A549 (cell line): ENCODE results near the gene SMARCAL1. TPM values are rescaled to one million over a fixed set of nuclear protein-coding genes. Genes with fewer than 3 reads are reported as not detected.

Experiments
- ATAC-seq, 2 experiments: fragments of 200-7000 bp in 1 of 2; fragments of >200 bp in 1 of 2; cut with Nextera tagmentation in 1 of 2; cut with Tn5 transposase in 1 of 2; 3 replicates each; pipeline versions ENCODE4 v1.8.0 to v1.9.1; 2018 to 2020; ENCODE audit warnings: mild to moderate bottlenecking in 1 of 2, moderate library complexity in 1 of 2
- CTCF ChIA-PET: fragments of 300-600 bp; sonication (Branson Sonifier 250); formaldehyde crosslinking; extraction: SDS; loops from one replicate; lab custom pipeline; 2021; ENCODE audit warnings: antibody characterized with exemption, inconsistent platforms; lab: Yijun Ruan, JAX
- POLR2A ChIA-PET: fragments of 350-600 bp; formaldehyde crosslinking; extraction: SDS; loops from one replicate; lab custom pipeline; 2021; ENCODE audit warnings: antibody characterized with exemption, inconsistent platforms; lab: Yijun Ruan, JAX
- DNase-seq, 2 experiments: peaks; one replicate each; pipeline versions ENCODE4 v3.0.0 to v3.0.0-alpha.2; 2011 to 2016; ENCODE audit warnings: low read depth in 1 of 2, low spot score in 1 of 2
- FAIRE-seq: peaks from 2 replicates; lab custom pipeline; 2011; peaks lifted over from hg19 to GRCh38; lab: Jason Lieb, UNC
- H3K27ac ChIP-seq, 2 experiments: fragments of >200 bp; sonication (Bioruptor Twin); formaldehyde crosslinking; 3 replicates each; pipeline ENCODE4 v1.5.1; 2016 to 2017
- H3K4me1 ChIP-seq: fragments of >200 bp; sonication (Bioruptor Twin); formaldehyde crosslinking; 3 replicates; pipeline ENCODE4 v1.6.1; 2016
- H3K4me2 ChIP-seq: fragments of >200 bp; sonication (Bioruptor Twin); formaldehyde crosslinking; 3 replicates; pipeline ENCODE4 v1.6.1; 2016
- H3K4me3 ChIP-seq: fragments of >200 bp; sonication (Bioruptor Twin); formaldehyde crosslinking; 3 replicates; pipeline ENCODE4 v1.5.1; 2016
- H3K9me3 ChIP-seq: fragments of >200 bp; sonication (Bioruptor Twin); formaldehyde crosslinking; 3 replicates; pipeline ENCODE4 v1.6.1; 2016
- CBX2 ChIP-seq: fragments of 200-600 bp; sonication (generic); IDR thresholded peaks from 2 replicates; pipeline ENCODE4 v1.6.1; 2016; ENCODE audit warnings: low read depth, mild to moderate bottlenecking, borderline replicate concordance
- CBX8 ChIP-seq: fragments of 200-600 bp; sonication (generic); IDR thresholded peaks from 2 replicates; pipeline ENCODE4 v1.6.1; 2016
- CEBPB ChIP-seq, 2 experiments: fragments of >200 bp in 1 of 2; sonication (Bioruptor Twin) in 1 of 2; formaldehyde crosslinking in 1 of 2; IDR thresholded peaks; 2 replicates each; pipeline ENCODE4 v1.6.1; 2012 to 2016
- CHD4 ChIP-seq: fragments of 200-600 bp; sonication (generic); IDR thresholded peaks from 2 replicates; pipeline ENCODE4 v1.6.1; 2016; ENCODE audit warnings: antibody characterized with exemption, mild to moderate bottlenecking, borderline replicate concordance
- EHMT2 ChIP-seq: fragments of 200-600 bp; sonication (generic); IDR thresholded peaks from 2 replicates; pipeline ENCODE4 v1.6.1; 2016; ENCODE audit warnings: antibody characterized with exemption, low read depth, mild to moderate bottlenecking, moderate library complexity
- ESRRA ChIP-seq: fragments of 150-350 bp; IDR thresholded peaks from 2 replicates; pipeline ENCODE4 v1.6.1; 2014; ENCODE audit warnings: mild to moderate bottlenecking, low read length, borderline replicate concordance
- HDAC2 ChIP-seq: fragments of 200-600 bp; sonication (generic); IDR thresholded peaks from 2 replicates; pipeline ENCODE4 v1.6.1; 2016
- HOXB5 ChIP-seq: fragments of 250-450 bp; sonication (Bioruptor Pico); IDR thresholded peaks from 2 replicates; pipeline ENCODE4 v1.5.0; 2020; ENCODE audit warnings: mild to moderate bottlenecking, moderate library complexity
- JUN ChIP-seq, 2 experiments: fragments of >200 bp; sonication (Bioruptor Twin); formaldehyde crosslinking; IDR thresholded peaks; 2 replicates in 1 of 2; 3 replicates in 1 of 2; pipeline ENCODE4 v1.6.1; 2016 to 2017
- JUNB ChIP-seq: fragments of >200 bp; sonication (Bioruptor Twin); formaldehyde crosslinking; IDR thresholded peaks from 2 replicates; pipeline ENCODE4 v1.6.1; 2016
- MAFK ChIP-seq: fragments of 450-650 bp; IDR thresholded peaks from 2 replicates; pipeline ENCODE4 v1.6.1; 2014; ENCODE audit not compliant: partially characterized antibody
- MAZ ChIP-seq: fragments of 150-350 bp; IDR thresholded peaks from 2 replicates; pipeline ENCODE4 v1.6.1; 2014; ENCODE audit warnings: antibody characterized with exemption, low read depth, low read length, borderline replicate concordance
- NFE2L2 ChIP-seq: fragments of 150-350 bp; conservative IDR thresholded peaks from 2 replicates; pipeline ENCODE4 v1.6.1; 2014; ENCODE audit warnings: low read length
- NPAS2 ChIP-seq: fragments of 250-450 bp; sonication (Bioruptor Pico); IDR thresholded peaks from 2 replicates; pipeline ENCODE4 v1.8.0; 2022; ENCODE audit warnings: mild to moderate bottlenecking, moderate library complexity, borderline replicate concordance
- NR3C1 ChIP-seq: fragments of >200 bp; sonication (Bioruptor Twin); formaldehyde crosslinking; IDR thresholded peaks from 3 replicates; pipeline ENCODE4 v1.6.1; 2017
- POLR2AphosphoS2 ChIP-seq: conservative IDR thresholded peaks from 2 replicates; pipeline ENCODE4 v1.6.1; 2012; ENCODE audit warnings: low read length, improper control_type of control experiment, inconsistent platforms
- RAD21 ChIP-seq, 2 experiments: fragments of >200 bp in 1 of 2; sonication (Bioruptor Twin) in 1 of 2; formaldehyde crosslinking in 1 of 2; IDR thresholded peaks in 1 of 2; conservative IDR thresholded peaks in 1 of 2; 2 replicates in 1 of 2; 3 replicates in 1 of 2; pipeline ENCODE4 v1.6.1; 2012 to 2018; ENCODE audit warnings: inconsistent platforms in 1 of 2
- RCOR1 ChIP-seq: fragments of 150-350 bp; IDR thresholded peaks from 2 replicates; pipeline ENCODE4 v1.6.1; 2014; ENCODE audit warnings: antibody characterized with exemption, low read length, low read depth
- REST ChIP-seq: fragments of 200-600 bp; sonication (generic); IDR thresholded peaks from 2 replicates; pipeline ENCODE4 v1.6.1; 2016; ENCODE audit warnings: antibody characterized with exemption, mild to moderate bottlenecking, moderate library complexity
- RFX5 ChIP-seq: fragments of 450-650 bp; IDR thresholded peaks from 2 replicates; pipeline ENCODE4 v1.7.1; 2014; ENCODE audit warnings: antibody characterized with exemption, mild to moderate bottlenecking, moderate library complexity
- SMC3 ChIP-seq: fragments of >200 bp; sonication (Bioruptor Twin); formaldehyde crosslinking; IDR thresholded peaks from 3 replicates; pipeline ENCODE4 v1.6.1; 2018; ENCODE audit warnings: inconsistent platforms
- ZFP36 ChIP-seq: fragments of 450-650 bp; IDR thresholded peaks from 2 replicates; pipeline ENCODE4 v1.6.1; 2014; ENCODE audit warnings: borderline replicate concordance; ENCODE audit not compliant: partially characterized antibody
- WGBS: methylation state at CpG from one replicate; pipeline ENCODE4 v1.1.6; 2017; ENCODE audit errors: missing lambda C conversion rate; 5-methylcytosine and 5-hydroxymethylcytosine counted together
- polyA plus RNA-seq, 4 experiments: library from polyadenylated mRNA; depleted of rRNA in 3 of 4; stranded (reverse); fragments of >200 nt; fragmentation: RNase III in 1 of 4; extraction: RNeasy Plus Mini Kit Qiagen cat#74134 plus additional on column Dnase treatment in 1 of 4; gene quantifications; 2 replicates in 3 of 4; 3 replicates in 1 of 4; pipeline ENCODE4 v1.2.3, GENCODE V29; 2011 to 2017
- TF ChIP-seq, protein P1 (sequence below): fragments of 250-450 bp; sonication (Bioruptor Pico); IDR thresholded peaks from 2 replicates; pipeline ENCODE4 v1.5.0; 2020; ENCODE audit warnings: low read depth, mild to moderate bottlenecking, moderate library complexity
- TF ChIP-seq, protein P2 (sequence below): fragments of 250-450 bp; sonication (Bioruptor Pico); IDR thresholded peaks from 2 replicates; pipeline ENCODE4 v1.5.0; 2021; ENCODE audit warnings: mild to moderate bottlenecking, moderate library complexity, borderline replicate concordance

The SMARCAL1 gene
- polyA plus RNA-seq, 2 of the 4 experiments (the other 2 are of a cell fraction), result 18.4 to 28.7 TPM

DNA sequence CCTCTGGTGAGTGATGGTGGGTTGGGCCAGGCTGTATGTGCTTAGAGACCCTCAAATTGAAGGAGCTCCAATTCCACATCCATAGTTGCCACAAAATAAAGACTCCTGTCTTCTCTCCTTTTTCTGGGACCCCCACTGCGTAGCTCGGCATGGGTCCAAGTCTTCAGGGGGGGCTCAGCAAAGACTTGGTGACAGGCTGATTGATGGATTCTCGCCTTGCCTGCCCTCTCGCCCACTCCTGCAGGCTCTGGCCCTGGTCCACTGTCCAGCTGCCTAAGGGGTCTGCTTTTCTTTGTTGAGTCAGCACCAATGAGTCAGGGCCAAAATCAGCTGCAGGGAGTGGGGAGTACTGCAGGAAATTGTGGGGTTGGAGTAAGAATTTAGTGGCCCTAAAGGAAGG, 107.8 kb downstream of the SMARCAL1 start:
- FAIRE-seq (no peak), ATAC-seq (no peak), DNase-seq (no peak)
- no peak overlapping the region for H3K4me2 ChIP-seq
- ChIA-PET CTCF (interaction anchor here (1.0 to 13.2 kb wide), 13 partner anchors 11 to 154 kb away, joined by 3 to 402 read pairs (median 4); no protein-coding TSS in a partner anchor), POLR2A (interaction anchor here (1.6 kb wide), 1 partner anchor 146 kb away, joined by 3 read pairs; no protein-coding TSS in a partner anchor)
- no peak overlapping the region for H3K4me3 ChIP-seq
- no peaks in the 10 kb centered on the region for H3K9me3 ChIP-seq
- H3K4me1 ChIP-seq, result no peaks in the 10 kb centered on the region
- no peak overlapping the region for H3K27ac ChIP-seq
- TF ChIP-seq MAFK (peak; percentile 6), CBX2 (no peak)
- 90% methylated on average over 4 of the region's 4 CpGs for WGBS

DNA sequence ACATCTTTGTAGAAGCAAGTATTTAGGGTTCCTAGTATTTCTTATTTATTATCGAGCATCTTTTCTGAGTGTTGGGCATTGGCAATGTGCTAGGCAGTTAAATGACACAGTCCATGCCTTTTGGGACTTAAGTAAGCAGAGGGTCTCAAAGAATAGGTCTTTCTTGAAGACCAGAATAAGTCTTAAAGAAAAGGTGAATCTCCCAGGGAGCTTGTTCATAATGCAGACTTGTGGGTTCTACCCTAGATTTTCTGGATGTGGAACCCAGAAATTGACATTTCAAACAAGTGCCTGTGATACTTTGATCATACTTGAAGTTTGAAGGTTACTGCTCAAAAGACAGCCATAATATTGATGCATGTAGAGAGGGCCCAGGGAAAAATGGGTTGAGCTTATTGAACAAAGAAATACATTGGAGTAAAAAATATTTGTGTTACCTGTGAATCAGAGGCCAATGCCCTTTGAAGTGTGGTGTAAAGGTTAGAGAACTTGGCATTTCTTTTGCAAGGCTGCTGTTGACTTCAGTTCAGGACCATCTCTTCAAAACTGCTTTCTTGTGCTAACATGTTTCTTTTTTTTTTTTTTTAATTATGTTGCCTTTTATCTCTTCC, 110.7 kb downstream of the SMARCAL1 start:
- CTCF ChIA-PET, result interaction anchor here (1.1 to 13.2 kb wide), 3 partner anchors 127 to 142 kb away, joined by 3 to 402 read pairs (median 3); no protein-coding TSS in a partner anchor

DNA sequence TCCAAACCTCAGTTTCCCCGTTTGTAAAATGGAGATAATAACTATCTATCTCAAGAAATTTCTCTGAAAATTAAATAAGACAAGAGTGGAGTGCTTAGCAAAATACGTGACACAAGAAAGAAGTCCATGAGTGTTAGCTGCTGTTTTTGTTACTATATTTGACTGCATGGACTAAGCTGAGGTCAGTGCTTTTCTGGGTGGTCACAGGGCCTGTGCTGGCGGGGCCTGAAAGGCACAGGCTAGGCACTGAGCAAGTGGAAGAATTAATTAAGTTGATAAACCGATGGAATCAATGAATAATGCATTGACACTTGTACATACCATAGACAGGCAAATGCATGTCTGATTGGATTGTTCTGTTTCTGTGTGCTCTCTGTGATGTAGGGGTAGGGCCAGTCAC, 113.7 kb downstream of the SMARCAL1 start:
- no peak overlapping the region for H3K4me3 ChIP-seq
- no peak for FAIRE-seq
- TF ChIP-seq NPAS2 (CRISPR knock-in tag) (no peak), MAZ (no peak), HOXB5 (CRISPR knock-in tag) (no peak), JUN (IDR thresholded peaks at IDR 0.05) (no peak), CEBPB (IDR thresholded peaks at IDR 0.05) (no peak), SMC3 (no peak), HDAC2 (no peak)
- WGBS, result 62% methylated on average over 4 of the region's 4 CpGs
- H3K4me1 ChIP-seq, result no peaks in the 10 kb centered on the region
- no peak for ATAC-seq
- ChIA-PET POLR2A (no interaction called here), CTCF (interaction anchor here (1.1 to 13.2 kb wide), 4 partner anchors 9 to 1187 kb away, joined by 3 to 402 read pairs (median 8); no protein-coding TSS in a partner anchor)
- no peak overlapping the region for H3K27ac ChIP-seq
- DNase-seq, result no peak
- no peak overlapping the region for H3K4me2 ChIP-seq
- no peaks in the 10 kb centered on the region for H3K9me3 ChIP-seq

More for the DNA sequence above, 110.7 kb downstream of the SMARCAL1 start:
- H3K4me3 ChIP-seq, result no peak overlapping the region
- DNase-seq (no peak), ATAC-seq (no peak), FAIRE-seq (no peak)
- H3K27ac ChIP-seq, result no peak overlapping the region
- POLR2A ChIA-PET, result no interaction called here
- no peak for TF ChIP-seq CHD4
- TF ChIP-seq, protein P1, sequence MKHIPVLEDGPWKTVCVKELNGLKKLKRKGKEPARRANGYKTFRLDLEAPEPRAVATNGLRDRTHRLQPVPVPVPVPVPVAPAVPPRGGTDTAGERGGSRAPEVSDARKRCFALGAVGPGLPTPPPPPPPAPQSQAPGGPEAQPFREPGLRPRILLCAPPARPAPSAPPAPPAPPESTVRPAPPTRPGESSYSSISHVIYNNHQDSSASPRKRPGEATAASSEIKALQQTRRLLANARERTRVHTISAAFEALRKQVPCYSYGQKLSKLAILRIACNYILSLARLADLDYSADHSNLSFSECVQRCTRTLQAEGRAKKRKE, result no peak
- TF ChIP-seq MAZ, result no peak
- TF ChIP-seq, protein P2, sequence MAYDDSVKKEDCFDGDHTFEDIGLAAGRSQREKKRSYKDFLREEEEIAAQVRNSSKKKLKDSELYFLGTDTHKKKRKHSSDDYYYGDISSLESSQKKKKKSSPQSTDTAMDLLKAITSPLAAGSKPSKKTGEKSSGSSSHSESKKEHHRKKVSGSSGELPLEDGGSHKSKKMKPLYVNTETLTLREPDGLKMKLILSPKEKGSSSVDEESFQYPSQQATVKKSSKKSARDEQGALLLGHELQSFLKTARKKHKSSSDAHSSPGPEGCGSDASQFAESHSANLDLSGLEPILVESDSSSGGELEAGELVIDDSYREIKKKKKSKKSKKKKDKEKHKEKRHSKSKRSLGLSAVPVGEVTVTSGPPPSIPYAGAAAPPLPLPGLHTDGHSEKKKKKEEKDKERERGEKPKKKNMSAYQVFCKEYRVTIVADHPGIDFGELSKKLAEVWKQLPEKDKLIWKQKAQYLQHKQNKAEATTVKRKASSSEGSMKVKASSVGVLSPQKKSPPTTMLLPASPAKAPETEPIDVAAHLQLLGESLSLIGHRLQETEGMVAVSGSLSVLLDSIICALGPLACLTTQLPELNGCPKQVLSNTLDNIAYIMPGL (CRISPR knock-in tag), result no peak
- 87% methylated on average over 1 of the region's 1 CpG for WGBS
- H3K4me2 ChIP-seq, result no peak overlapping the region
- no peaks in the 10 kb centered on the region for H3K9me3 ChIP-seq
- H3K4me1 ChIP-seq, result no peaks in the 10 kb centered on the region

DNA sequence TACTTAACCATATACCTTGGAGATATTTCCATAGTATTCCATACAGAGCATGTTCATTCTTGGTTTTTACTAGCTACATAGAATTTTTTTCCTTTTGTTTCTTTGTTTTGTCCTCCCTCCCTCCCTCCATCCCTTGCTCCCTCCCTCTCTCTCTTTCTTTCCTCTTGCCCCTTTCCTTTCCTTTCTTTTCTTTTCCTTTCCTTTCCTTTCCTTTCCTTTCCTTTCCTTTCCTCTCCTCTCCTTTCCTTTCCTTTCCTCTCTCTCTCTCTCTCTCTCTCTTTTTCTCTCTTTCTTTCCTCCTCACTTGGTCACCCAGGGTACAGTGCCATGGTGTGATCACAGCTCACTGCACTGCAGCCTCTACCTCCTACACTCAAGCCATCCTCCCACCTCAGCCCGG, 114.7 kb downstream of the SMARCAL1 start:
- H3K9me3 ChIP-seq, result no peaks in the 10 kb centered on the region
- ChIA-PET POLR2A (interaction anchor here (0.8 kb wide), 1 partner anchor 11 kb away, joined by 5 read pairs; no protein-coding TSS in a partner anchor), CTCF (interaction anchor here (0.8 to 13.2 kb wide), 6 partner anchors 8 to 1186 kb away, joined by 3 to 402 read pairs (median 4); no protein-coding TSS in a partner anchor)
- no peak overlapping the region for H3K4me3 ChIP-seq
- FAIRE-seq, result no peak
- H3K27ac ChIP-seq, result no peak overlapping the region
- no peak for DNase-seq
- H3K4me1 ChIP-seq, result no peaks in the 10 kb centered on the region
- ATAC-seq, result no peak
- WGBS, result 82% methylated on average over 1 of the region's 1 CpG
- H3K4me2 ChIP-seq, result no peak overlapping the region
- no peak for TF ChIP-seq NFE2L2
- TF ChIP-seq EHMT2, result no peak
- TF ChIP-seq RAD21 (conservative IDR thresholded peaks at IDR 0.05 in 1 of 2, IDR thresholded peaks at IDR 0.05 in 1 of 2), result no peak
- TF ChIP-seq CBX8, result no peak
- TF ChIP-seq JUNB, result no peak
- TF ChIP-seq NR3C1, result no peak
- no peak for TF ChIP-seq SMC3
- no peak for TF ChIP-seq RCOR1
- no peak for TF ChIP-seq RFX5
- no peak for TF ChIP-seq NPAS2 (CRISPR knock-in tag)
- no peak for TF ChIP-seq CHD4
- no peak for TF ChIP-seq POLR2AphosphoS2
- no peak for TF ChIP-seq ESRRA
- TF ChIP-seq ZFP36, result no peak
- no peak for TF ChIP-seq REST
